Stimulated activated naive CD8-positive, alpha-beta T cell treated with anti-CD3 and anti-CD28 coated beads, Interleukin-15, amount 100 ng/mL, for 72 hours (primary cell): ENCODE measurements around the gene RAB3D.
"Not testable (repeated sequence)": the region's sequence is repeated elsewhere in the genome, so short reads cannot be mapped to it uniquely, and the experiment has no call there.

Experiments used
- ATAC-seq: fragments of 150-1000 bp; cut with Tn5 transposase; 2 replicates; pipeline ENCODE4 v1.10.0; 2021; ENCODE audit warnings: mild to moderate bottlenecking, moderate library complexity
- DNase-seq, 2 donors: peaks; one replicate each; pipeline ENCODE4 v3.0.0; 2021 to 2022
- H3K27ac Mint-ChIP-seq, 2 donors: one replicate each; pipeline ENCODE4 v1.8.0; 2022; ENCODE audit warnings: mild to moderate bottlenecking in 2 of 2, mixed read lengths in 2 of 2, moderate library complexity in 2 of 2
- H3K27me3 Mint-ChIP-seq: one replicate; pipeline ENCODE4 v1.8.0; 2022; ENCODE audit warnings: mixed read lengths
- H3K4me1 Mint-ChIP-seq: one replicate; pipeline ENCODE4 v1.8.0; 2022; ENCODE audit warnings: mild to moderate bottlenecking, mixed read lengths
- H3K4me3 Mint-ChIP-seq, 2 donors: one replicate each; pipeline ENCODE4 v1.8.0; 2022; ENCODE audit warnings: mild to moderate bottlenecking in 2 of 2, mixed read lengths in 2 of 2, moderate library complexity in 1 of 2
- H3K9me3 Mint-ChIP-seq, 2 donors: one replicate each; pipeline ENCODE4 v1.8.0; 2022; ENCODE audit warnings: mixed read lengths in 2 of 2

Gene RAB3D

DNA sequence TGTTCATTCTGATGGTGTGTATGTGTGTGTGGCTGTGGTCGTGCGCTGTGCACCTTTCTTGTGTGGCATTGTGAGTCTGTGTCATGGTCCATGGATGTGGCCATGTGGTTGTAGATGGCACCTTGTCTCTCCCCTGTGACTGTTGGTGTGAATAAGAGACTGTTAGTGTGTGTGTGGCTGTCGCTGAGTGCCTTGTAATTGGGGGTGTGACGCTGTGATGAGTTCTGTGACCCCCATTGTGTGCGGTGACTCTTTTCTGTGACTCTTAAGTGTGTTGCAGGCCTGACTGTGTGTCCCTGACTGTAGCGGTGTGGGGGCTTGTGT lies 16.6 kb upstream of the RAB3D start:
- peaks cover 17% of the 10 kb centered on the region for H3K4me1 Mint-ChIP-seq
- peak; percentile 13 for ATAC-seq

DNA sequence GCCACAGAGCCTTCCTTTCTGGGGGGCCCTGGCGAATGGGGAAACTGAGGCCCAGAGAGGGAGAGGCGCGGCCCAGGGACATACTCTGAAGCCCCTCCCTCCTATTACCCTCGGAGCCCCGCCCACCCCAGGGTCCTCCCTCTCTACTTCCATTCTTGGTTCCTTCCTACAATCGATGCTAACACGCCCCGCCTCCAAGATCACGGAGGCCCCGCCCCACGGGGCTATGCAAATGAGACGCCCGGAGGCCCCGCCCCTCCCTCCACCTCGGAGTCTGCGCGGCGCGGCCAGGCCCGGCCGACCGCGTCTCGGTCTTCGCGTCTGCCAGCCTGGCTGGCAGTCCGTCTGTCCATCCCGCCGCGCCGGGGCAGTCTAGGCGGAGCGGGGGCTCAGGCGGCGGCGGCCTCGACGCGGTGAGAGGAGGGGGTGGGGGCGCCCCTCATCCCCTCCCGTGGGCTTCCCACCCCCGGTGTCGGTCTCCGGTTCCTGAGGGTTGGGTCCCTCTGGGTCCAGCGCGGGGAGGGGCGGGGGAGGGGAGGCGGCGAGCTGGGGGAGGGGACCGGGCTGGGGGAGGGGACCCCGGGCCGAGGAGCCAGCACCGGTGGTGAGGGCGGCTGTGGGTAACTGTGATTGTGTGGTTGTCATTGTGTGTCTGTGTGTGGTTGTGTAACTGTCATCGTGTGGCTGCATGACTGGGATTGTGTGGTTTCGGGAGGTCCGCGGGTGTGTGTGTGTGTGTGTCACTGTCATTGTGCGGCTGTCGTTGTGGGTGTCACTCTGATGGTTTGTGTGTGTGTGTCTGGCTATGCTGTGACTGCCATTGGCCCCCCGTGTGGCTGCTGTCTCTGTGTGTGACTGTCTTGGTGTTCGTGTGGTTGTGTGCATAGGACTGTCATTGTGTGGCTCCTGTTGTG lies 16.0 kb upstream of the RAB3D start, which contains the start of gene PLPPR2:
PLPPR2 (plus strand) TSS at position 273 of the 914 bp plus-strand sequence. CDS start 2,242 bp downstream, outside the sequence.
- H3K4me1 Mint-ChIP-seq, result peaks cover 17% of the 10 kb centered on the region
- peaks cover 19% of the 10 kb centered on the region for H3K27me3 Mint-ChIP-seq
- H3K27ac Mint-ChIP-seq, result peak within 1 kb of the TSS; percentile 31 to 79
- no peaks in the 10 kb centered on the region for H3K9me3 Mint-ChIP-seq
- ATAC-seq (peak; percentile 85), DNase-seq (peak; percentile 77 to 80)
- peak within 1 kb of the TSS; percentile 59 to 62 for H3K4me3 Mint-ChIP-seq

More for the DNA sequence above, 16.6 kb upstream of the RAB3D start:
- Mint-ChIP-seq H3K27ac (no peak overlapping the region), H3K9me3 (no peaks in the 10 kb centered on the region), H3K4me3 (peak overlapping the region; percentile 59 to 62), H3K27me3 (peaks cover 19% of the 10 kb centered on the region)
- no peak for DNase-seq

DNA sequence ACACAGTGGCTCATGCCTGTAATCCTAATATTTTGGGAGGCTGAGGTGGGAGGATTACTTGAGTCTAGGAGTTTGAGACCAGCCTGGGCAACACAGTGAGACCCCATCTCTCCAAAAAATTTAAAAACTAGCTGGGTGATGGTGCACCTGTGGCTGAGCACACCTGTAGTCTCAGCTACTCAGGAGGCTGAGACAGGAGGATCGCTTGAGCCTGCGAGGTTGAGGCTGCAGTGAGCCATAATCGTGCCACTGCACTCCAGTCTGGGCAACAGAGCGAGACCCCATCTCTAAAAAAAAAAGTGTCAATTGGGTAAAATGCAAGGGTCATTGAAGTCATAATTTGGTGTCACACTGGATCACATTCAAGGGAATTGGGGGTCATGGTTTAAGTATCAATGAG lies 14.6 kb upstream of the RAB3D start:
- not testable (repeated sequence) for H3K27ac Mint-ChIP-seq
- H3K4me1 Mint-ChIP-seq, result peaks cover 17% of the 10 kb centered on the region

DNA sequence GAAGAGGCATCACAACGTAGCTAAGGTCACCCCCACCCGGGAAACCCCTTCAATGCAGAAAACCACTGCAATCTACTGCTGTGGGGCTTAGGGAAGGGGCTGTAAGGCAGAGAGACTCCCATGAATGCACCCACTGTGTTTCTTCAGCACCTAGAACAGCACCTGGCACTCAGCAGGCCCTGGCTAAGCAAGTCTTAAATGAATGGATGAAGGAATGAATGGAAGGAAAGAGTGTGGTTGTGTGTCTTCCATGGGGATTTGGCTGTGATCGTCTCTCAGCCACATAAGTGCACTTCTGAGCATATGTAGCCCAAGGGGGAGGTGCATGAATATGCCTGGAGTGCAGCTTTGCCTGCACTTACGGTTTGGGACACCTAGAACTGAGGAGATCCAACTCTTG lies 9.7 kb upstream of the RAB3D start:
- no peak for DNase-seq
- peaks cover 40% of the 10 kb centered on the region for H3K4me1 Mint-ChIP-seq
- H3K9me3 Mint-ChIP-seq, result peaks cover 8 to 13% of the 10 kb centered on the region in 2 donors
- H3K4me3 Mint-ChIP-seq, result no peak overlapping the region
- no peak overlapping the region for H3K27ac Mint-ChIP-seq
- ATAC-seq, result no peak
- no peaks in the 10 kb centered on the region for H3K27me3 Mint-ChIP-seq

More for the DNA sequence above, 14.6 kb upstream of the RAB3D start:
- H3K4me3 Mint-ChIP-seq, H3K9me3 Mint-ChIP-seq, ATAC-seq, DNase-seq: not testable (repeated sequence)
- peaks cover 19% of the 10 kb centered on the region for H3K27me3 Mint-ChIP-seq

DNA sequence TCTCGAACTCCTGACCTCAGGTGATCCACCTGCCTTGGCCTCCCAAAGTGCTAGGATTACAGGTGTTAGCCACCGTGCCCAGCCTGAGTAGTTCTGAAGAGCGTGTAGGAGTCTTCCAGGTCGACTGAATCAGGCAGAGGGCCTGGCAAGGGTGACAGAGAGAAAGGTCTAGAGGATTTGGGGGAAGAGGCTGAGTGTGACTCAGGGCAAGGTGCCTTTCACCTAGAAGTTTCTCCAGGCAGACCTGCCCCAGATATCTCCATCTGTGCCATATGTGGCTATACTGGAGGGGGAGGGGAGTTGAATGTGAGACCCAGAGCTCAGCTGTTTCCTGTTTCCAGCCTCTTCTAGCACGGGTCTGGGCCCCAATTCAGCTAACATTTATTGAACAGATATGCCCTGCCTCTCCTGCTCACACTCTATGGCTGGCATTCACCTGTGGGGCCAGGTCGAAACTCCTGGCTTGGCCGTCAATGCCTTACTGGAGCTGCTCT lies 8.1 kb upstream of the RAB3D start:
- DNase-seq (no peak), ATAC-seq (no peak)
- H3K27me3 Mint-ChIP-seq, result no peaks in the 10 kb centered on the region
- peaks cover 8 to 13% of the 10 kb centered on the region in 2 donors for H3K9me3 Mint-ChIP-seq
- H3K4me1 Mint-ChIP-seq, result peaks cover 42% of the 10 kb centered on the region
- peak overlapping the region; percentile 91 to 93 for H3K4me3 Mint-ChIP-seq
- H3K27ac Mint-ChIP-seq, result no peak overlapping the region

DNA sequence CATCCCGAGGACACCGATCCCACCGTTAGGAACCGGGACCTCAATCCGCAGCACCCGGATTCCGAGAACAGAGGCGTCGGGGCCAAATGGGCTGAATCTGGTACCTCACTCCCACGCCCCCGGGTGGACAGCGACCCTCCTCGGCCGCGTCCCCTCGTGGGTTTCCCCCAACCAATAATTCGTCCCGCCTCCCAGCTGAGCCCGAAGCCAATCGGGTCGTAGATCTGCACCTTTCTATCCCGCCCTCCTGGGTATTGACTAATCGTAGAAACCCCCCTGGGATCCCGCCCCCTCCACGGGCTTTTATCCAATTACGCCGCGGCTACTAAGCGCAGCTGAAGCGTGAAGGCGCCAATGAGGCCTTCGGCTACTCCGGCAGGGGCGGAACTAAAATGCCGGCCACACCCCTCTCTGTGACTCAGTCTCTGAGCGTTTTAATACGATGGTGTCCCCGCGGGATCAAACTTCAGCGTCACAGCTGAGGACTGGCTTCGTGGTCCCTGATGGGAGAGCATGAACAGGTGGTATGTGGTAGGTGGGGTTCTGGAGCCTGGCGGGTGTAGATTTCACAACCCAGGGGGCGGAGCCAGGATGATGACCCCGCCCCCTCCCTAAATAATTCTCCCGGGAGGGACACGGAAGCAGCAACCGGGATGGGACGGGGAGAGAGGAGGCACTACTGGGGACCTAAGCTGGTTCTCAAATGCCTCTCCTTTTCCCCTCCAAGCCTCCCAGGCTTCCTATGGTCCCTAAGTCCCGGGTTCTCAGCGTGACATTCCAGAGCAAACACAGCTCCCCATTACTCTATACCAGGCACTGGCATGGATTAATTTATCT lies 6.9 kb upstream of the RAB3D start, which contains the start of the genes CCDC159 and TMEM205:
CCDC159 (plus strand) TSS at position 416 of the 837 bp plus-strand sequence; CDS start at position 504, 88 bp downstream.
TMEM205 (minus strand) TSS at position 165 of the 837 bp plus-strand sequence. CDS start 649 bp downstream, outside the sequence.
- H3K9me3 Mint-ChIP-seq, result peaks cover 8 to 13% of the 10 kb centered on the region in 2 donors
- no peaks in the 10 kb centered on the region for H3K27me3 Mint-ChIP-seq
- DNase-seq, result peak; percentile 98 to 99
- H3K27ac Mint-ChIP-seq, result peak within 1 kb of the TSS; percentile 96 to 97
- peaks cover 42% of the 10 kb centered on the region for H3K4me1 Mint-ChIP-seq
- peak within 1 kb of the TSS; percentile 91 to 93 for H3K4me3 Mint-ChIP-seq
- peak; percentile 97 for ATAC-seq

DNA sequence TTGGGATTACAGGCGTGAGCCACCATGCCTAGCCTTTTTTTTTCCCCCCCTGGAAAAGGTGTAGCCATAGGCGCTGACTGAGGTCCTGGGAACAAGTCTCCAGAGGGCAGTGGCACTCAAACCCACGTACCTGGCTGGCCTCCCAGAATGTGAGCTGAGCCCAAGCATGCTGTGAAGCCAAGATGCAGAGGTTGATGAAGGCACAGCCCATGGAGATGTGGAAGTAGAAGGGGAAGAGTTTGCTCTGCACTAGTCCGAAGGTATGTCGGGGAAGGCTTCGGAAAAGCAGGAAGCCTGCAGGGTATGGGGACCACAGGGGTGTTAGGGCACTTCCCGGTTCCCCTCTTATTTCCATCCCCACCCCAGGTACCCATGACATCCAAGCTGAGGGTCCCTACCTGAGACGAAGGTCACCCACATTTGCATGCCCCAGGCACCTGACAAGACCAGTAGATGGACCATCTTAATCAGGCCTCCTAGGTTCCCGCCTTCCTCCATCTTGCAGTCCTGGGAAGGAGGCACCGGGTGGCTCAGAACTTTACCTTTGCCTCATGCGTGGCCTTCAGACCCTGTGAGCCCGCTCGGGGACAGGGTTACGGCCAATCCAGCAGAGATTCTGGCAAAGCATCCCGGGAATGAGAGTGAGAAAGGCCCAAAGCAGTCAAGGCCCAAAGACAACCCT lies 5.8 kb upstream of the RAB3D start:
- Mint-ChIP-seq H3K4me1 (peaks cover 42% of the 10 kb centered on the region), H3K9me3 (peaks cover 8 to 13% of the 10 kb centered on the region in 2 donors), H3K4me3 (peak overlapping the region; percentile 91 to 93), H3K27me3 (no peaks in the 10 kb centered on the region), H3K27ac (peak overlapping the region; percentile 96 to 97)
- DNase-seq, result no peak
- no peak for ATAC-seq

DNA sequence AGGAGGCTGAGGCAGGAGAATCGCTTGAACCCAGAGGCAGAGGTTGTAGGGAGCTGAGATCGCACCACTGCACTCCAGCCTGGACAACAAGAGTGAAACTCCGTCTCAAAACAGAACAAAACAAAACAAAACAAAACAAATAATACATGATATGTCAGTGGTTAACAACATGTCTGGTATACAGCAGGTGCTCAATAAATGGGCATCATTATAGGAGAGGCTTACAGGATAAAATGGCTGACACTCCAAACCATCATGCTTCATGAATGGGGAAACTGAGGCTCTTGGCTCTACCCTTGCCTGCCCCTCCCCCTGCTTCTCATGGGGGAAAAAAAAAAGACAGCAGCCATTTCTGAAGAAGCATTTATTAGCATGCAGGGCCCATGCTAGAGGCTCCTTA lies 3.0 kb upstream of the RAB3D start:
- no peak overlapping the region for H3K4me3 Mint-ChIP-seq
- H3K27me3 Mint-ChIP-seq, result no peaks in the 10 kb centered on the region
- no peak overlapping the region for H3K27ac Mint-ChIP-seq
- no peak for DNase-seq
- ATAC-seq, result no peak
- peaks cover 59% of the 10 kb centered on the region for H3K4me1 Mint-ChIP-seq
- no peaks in the 10 kb centered on the region for H3K9me3 Mint-ChIP-seq

DNA sequence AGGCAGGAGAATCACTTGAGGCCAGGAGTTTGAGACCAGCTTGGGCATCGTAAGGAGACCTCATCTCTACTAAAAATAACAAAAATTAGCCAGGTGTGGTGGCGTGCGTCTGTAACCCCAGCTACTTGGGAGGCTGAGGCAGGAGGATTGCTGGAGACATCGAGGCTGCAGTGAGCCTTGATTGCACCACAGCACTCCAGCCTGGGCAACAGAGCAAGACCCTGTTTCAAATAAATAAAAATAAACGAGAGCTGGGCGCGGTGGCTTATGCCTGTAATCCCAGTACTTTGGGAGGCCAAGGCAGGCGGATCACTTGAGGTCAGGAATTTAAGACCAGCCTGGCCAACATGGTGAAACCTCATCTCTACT lies 626 bp upstream of the RAB3D start:
- H3K4me3 Mint-ChIP-seq, result peak overlapping the region; percentile 82 to 89
- not testable (repeated sequence) for H3K27ac Mint-ChIP-seq, H3K27me3 Mint-ChIP-seq, H3K9me3 Mint-ChIP-seq, ATAC-seq, DNase-seq
- peaks cover 41% of the 10 kb centered on the region for H3K4me1 Mint-ChIP-seq

DNA sequence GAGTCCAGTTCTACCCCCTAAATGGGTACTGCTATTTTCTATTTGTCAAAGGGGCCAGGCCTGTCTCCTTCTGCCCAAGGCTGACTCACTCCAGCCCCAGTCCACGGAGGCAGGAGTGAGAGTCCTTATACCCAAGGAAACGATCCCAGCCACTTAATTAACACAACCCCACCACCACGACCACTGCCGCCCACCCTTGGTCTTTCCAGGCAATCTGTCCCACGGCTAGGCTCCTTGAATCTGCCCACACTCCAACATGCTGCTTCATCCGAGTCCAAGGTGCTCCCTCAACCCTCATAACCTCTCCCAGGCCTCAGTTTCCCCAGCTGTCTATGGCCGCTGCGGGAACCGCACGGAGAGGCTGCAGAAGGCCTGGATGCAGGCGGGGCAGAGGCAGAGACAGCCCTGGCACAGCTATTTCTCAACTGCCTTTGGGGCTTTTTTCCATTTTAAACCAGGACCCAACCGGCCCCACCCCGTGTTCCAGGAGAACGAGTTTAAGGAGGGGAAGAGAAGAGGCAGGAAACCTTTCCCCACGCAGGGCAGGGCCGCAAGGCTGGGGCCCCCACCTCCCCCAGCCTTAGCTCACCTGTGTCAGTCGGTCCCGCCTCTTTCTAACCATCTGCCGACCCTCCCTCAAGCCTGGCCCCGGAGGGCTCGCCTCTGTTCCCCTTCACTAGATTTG lies 746 bp downstream of the RAB3D start:
- no peak for DNase-seq
- H3K27me3 Mint-ChIP-seq, result no peaks in the 10 kb centered on the region
- H3K4me3 Mint-ChIP-seq, result peak overlapping the region; percentile 82 to 89
- no peak overlapping the region for H3K27ac Mint-ChIP-seq
- H3K4me1 Mint-ChIP-seq, result peaks cover 30% of the 10 kb centered on the region
- H3K9me3 Mint-ChIP-seq, result peaks cover 0 to 6% of the 10 kb centered on the region in 2 donors
- ATAC-seq, result no peak

DNA sequence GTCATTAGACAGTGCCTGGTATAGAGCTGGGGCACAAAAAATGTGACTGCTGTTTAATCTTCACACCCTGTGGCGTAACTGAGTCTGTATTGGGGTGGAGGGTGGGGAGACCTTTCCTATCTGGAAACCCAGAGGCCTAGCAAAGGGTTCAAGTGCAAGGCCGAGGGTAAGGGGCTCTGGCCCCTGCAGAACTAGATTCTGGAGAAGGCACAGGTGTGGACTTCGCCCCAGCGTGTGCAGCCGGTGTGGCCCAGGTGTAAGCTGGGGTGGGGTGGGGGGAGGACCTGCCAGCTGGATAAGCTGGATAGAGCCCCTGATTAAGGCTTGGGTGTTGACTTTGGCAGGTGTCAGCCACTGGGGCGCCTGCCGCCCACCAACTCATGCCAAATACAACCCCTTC lies 1.3 kb downstream of the RAB3D start:
- ATAC-seq, result no peak
- H3K27ac Mint-ChIP-seq, result no peak overlapping the region
- no peak overlapping the region for H3K4me3 Mint-ChIP-seq
- DNase-seq, result no peak
- peaks cover 30% of the 10 kb centered on the region for H3K4me1 Mint-ChIP-seq
- H3K9me3 Mint-ChIP-seq, result peaks cover 0 to 6% of the 10 kb centered on the region in 2 donors
- H3K27me3 Mint-ChIP-seq, result no peaks in the 10 kb centered on the region

DNA sequence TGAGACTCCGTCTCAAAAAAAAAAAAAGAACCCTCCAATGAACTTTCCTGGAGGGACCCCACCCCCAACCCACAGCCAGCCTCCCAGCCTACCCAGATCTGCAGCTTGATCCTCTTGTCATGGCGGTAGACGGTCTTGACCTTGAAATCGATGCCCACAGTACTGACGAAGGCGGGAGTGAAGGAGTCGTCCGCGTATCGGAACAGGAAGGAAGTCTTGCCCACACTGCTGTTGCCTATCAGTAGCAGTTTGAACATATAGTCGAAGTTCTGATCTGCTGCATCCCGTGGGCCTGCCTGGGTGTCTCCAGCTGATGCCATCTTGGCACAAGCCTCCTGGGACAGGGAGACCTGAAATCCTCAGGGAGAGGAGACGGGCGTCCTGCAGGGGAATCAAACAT lies 2.4 kb downstream of the RAB3D start:
- DNase-seq (no peak), ATAC-seq (no peak)
- Mint-ChIP-seq H3K9me3 (peaks cover 0 to 6% of the 10 kb centered on the region in 2 donors), H3K4me1 (peaks cover 30% of the 10 kb centered on the region), H3K4me3 (no peak overlapping the region), H3K27ac (no peak overlapping the region), H3K27me3 (no peaks in the 10 kb centered on the region)

DNA sequence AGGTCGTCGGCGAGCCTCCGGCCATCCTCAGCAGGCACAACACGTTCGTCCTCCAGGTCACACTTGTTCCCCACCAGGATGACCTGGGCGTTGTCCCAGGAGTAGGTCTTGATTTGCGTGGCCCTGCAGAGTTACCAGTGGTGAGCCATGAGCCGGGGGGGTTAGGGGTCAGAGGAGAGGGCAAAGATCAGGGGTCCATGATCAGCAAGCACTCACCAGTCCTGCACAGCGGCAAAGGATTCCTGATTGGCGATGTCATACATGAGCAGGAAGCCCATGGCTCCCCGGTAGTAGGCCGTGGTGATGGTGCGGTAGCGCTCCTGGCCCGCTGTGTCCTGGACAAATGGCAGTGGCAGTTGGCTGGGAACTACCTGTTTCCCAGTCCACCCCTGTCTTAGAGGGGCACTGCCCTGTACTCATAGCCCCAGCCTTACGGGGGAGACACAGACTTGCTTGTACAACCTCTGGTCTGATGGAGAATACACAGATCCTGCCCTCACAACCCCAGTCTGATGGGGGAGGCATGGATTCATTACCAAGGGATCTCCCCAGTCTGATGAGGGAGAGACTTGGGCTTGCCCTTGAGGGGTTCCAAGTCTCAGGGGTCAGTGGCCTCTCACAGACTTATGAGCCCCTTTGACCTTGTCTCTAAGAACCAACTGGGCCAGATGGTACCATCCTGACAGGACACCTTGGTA lies 3.9 kb downstream of the RAB3D start:
- ATAC-seq, result no peak
- Mint-ChIP-seq H3K27ac (no peak overlapping the region), H3K9me3 (peaks cover 0 to 6% of the 10 kb centered on the region in 2 donors), H3K4me1 (peaks cover 30% of the 10 kb centered on the region), H3K27me3 (no peaks in the 10 kb centered on the region), H3K4me3 (no peak overlapping the region)
- DNase-seq, result no peak

DNA sequence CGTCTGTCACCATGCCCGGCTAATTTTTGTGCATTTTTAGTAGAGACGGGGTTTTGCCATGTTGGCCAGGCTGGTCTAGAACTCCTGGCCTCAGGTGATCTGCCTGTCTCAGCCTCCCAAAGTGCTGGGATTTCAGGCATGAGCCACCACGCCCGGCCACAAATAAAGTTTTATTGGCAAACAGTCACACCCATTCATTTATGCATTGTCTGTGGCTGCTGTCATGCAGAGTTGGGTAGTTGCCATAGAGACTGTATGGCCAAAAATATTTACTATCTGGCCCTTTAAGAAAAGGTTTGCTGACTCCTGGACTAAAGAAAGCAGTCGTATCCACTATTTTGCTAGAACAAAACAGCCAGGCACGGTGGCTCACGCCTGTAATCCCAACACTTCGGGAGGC lies 5.6 kb downstream of the RAB3D start:
- DNase-seq, H3K27me3 Mint-ChIP-seq, H3K4me3 Mint-ChIP-seq, H3K9me3 Mint-ChIP-seq, H3K27ac Mint-ChIP-seq, ATAC-seq: not testable (repeated sequence)
- peaks cover 19% of the 10 kb centered on the region for H3K4me1 Mint-ChIP-seq
